Mesendoderm (in vitro differentiated cells): ENCODE data around the gene RFX3.

Source experiments
- DNase-seq: peaks from one replicate; pipeline ENCODE4 v3.0.0; 2013
- H2AK5ac ChIP-seq: 2 replicates; pipeline ENCODE4 v1.6.1; 2013; ENCODE audit warnings: low read length, inconsistent platforms
- H2BK120ac ChIP-seq: 2 replicates; pipeline ENCODE4 v1.6.1; 2013; ENCODE audit warnings: low read depth, mild to moderate bottlenecking, low read length, moderate library complexity, mixed read lengths
- H2BK15ac ChIP-seq: replicated peaks from 2 replicates; pipeline ENCODE4 v1.6.1; 2013; ENCODE audit warnings: low read depth, mild to moderate bottlenecking, moderate library complexity
- H2BK5ac ChIP-seq: 2 replicates; pipeline ENCODE4 v1.6.1; 2013; ENCODE audit warnings: low read length, inconsistent platforms
- H3K18ac ChIP-seq: 2 replicates; pipeline ENCODE4 v1.6.1; 2013; ENCODE audit warnings: mild to moderate bottlenecking, low read length, mixed read lengths
- H3K23ac ChIP-seq: one replicate; pipeline ENCODE4 v1.6.1; 2013; ENCODE audit warnings: low read length
- H3K27ac ChIP-seq: 2 replicates; pipeline ENCODE4 v1.5.1; 2013; ENCODE audit warnings: low read depth, mild to moderate bottlenecking, inconsistent platforms, low read length, moderate library complexity
- H3K27me3 ChIP-seq: 2 replicates; pipeline ENCODE4 v1.6.1; 2013; ENCODE audit warnings: low read length, control low read depth, mild to moderate bottlenecking, inconsistent platforms; ENCODE audit not compliant: insufficient read depth, poor library complexity
- H3K36me3 ChIP-seq: 2 replicates; pipeline ENCODE4 v1.6.1; 2013; ENCODE audit warnings: low read length, inconsistent platforms; ENCODE audit not compliant: control insufficient read depth, insufficient read depth
- H3K4ac ChIP-seq: one replicate; pipeline ENCODE4 v1.6.1; 2013; ENCODE audit warnings: low read depth, mild to moderate bottlenecking, low read length, moderate library complexity
- H3K4me1 ChIP-seq: 2 replicates; pipeline ENCODE4 v1.6.1; 2013; ENCODE audit warnings: low read depth, low read length, inconsistent platforms; ENCODE audit not compliant: control insufficient read depth
- H3K4me2 ChIP-seq: 2 replicates; pipeline ENCODE4 v1.6.1; 2013; ENCODE audit warnings: low read length
- H3K4me3 ChIP-seq: 2 replicates; pipeline ENCODE4 v1.5.1; 2013; ENCODE audit warnings: mild to moderate bottlenecking, low read length
- H3K56ac ChIP-seq: one replicate; pipeline ENCODE4 v1.6.1; 2013; ENCODE audit warnings: low read length
- H3K79me1 ChIP-seq: 2 replicates; pipeline ENCODE4 v1.6.1; 2013; ENCODE audit warnings: low read length, inconsistent platforms
- H3K79me2 ChIP-seq: 2 replicates; pipeline ENCODE4 v1.6.1; 2013; ENCODE audit warnings: mild to moderate bottlenecking, low read length; ENCODE audit not compliant: control insufficient read depth, insufficient read depth
- H3K9ac ChIP-seq: 2 replicates; pipeline ENCODE4 v1.6.1; 2013; ENCODE audit warnings: low read length, inconsistent platforms
- H4K5ac ChIP-seq: one replicate; pipeline ENCODE4 v1.6.1; 2013; ENCODE audit warnings: low read length
- H4K8ac ChIP-seq: one replicate; pipeline ENCODE4 v1.6.1; 2013; ENCODE audit warnings: low read depth, mild to moderate bottlenecking, control low read depth, low read length, moderate library complexity
- WGBS: extraction: QIAGEN DNeasy Blood & Tissue Kit; methylation state at CpG from one replicate; pipeline ENCODE4 v1.1.7; 2013; ENCODE audit warnings: low lambda C conversion rate, missing lambda C conversion rate; ENCODE audit not compliant: insufficient coverage; ENCODE audit errors: extremely low coverage; 5-methylcytosine and 5-hydroxymethylcytosine counted together

RFX3 gene

DNA sequence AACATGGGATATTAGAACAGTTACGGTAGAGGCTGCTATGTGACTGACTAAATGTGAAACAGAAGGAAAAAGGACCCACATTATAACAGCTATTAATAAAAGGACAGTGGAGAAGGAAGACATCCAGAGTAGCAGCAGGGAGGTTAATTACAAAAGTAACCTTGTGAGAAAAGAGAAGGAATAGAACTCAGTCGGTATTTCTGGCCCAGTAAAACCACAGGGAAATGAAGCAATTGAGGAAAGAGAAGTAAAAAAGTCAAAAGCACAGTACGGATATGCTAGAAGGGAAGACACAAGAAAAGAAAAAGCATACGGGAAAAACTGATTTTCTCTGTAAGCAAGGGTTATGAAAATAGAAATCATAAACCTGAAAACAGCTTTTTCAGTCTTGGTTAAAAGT, 164.7 kb downstream of the RFX3 start:
- H3K18ac ChIP-seq, result peak overlapping the region; percentile 92
- DNase-seq, result no peak
- no peak overlapping the region for H2AK5ac ChIP-seq
- H3K79me1 ChIP-seq, result no peaks in the 10 kb centered on the region
- no peak overlapping the region for H3K4me3 ChIP-seq
- H2BK15ac ChIP-seq, result no peak overlapping the region
- no peak overlapping the region for H3K27ac ChIP-seq
- H3K4me2 ChIP-seq, result no peak overlapping the region
- no peak overlapping the region for H3K9ac ChIP-seq
- no peaks in the 10 kb centered on the region for H3K79me2 ChIP-seq
- H3K4ac ChIP-seq, result no peak overlapping the region
- no peaks in the 10 kb centered on the region for H3K4me1 ChIP-seq
- H2BK5ac ChIP-seq, result no peak overlapping the region
- H4K8ac ChIP-seq, result no peak overlapping the region
- H3K56ac ChIP-seq, result no peak overlapping the region
- H3K27me3 ChIP-seq, result no peaks in the 10 kb centered on the region
- H3K23ac ChIP-seq, result no peak overlapping the region
- no peaks in the 10 kb centered on the region for H3K36me3 ChIP-seq
- no peak overlapping the region for H4K5ac ChIP-seq
- no CpG with 5 or more reads among the region's 4 CpGs for WGBS
- H2BK120ac ChIP-seq, result no peak overlapping the region

DNA sequence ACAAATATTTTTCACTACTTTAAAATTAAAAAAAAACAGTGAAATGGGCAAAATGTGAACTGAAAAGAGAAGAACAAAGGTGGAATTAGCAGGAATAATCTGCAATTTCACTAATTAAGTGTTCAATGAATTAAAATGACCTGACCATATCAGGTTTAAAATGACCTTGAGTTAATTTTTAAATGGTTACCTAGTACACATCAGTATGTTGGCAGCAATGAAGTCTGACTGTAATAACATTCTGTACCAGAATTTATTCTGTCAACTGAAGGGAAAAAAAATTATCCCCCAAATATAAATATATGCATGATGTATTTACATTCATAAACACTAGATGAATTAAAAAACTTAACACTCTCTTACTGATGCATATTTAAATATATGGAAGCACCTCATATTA, 165.6 kb downstream of the RFX3 start:
- no peak for DNase-seq
- Histone ChIP-seq H3K27ac (no peak overlapping the region), H3K9ac (no peak overlapping the region), H2BK15ac (no peak overlapping the region), H3K18ac (no peak overlapping the region), H3K27me3 (no peaks in the 10 kb centered on the region), H3K79me2 (no peaks in the 10 kb centered on the region), H3K4me2 (no peak overlapping the region), H4K5ac (no peak overlapping the region), H3K79me1 (no peaks in the 10 kb centered on the region), H4K8ac (no peak overlapping the region), H3K56ac (no peak overlapping the region), H3K4me3 (no peak overlapping the region), H3K4me1 (no peaks in the 10 kb centered on the region), H2BK120ac (no peak overlapping the region), H3K4ac (no peak overlapping the region), H2BK5ac (no peak overlapping the region), H3K36me3 (no peaks in the 10 kb centered on the region), H2AK5ac (no peak overlapping the region), H3K23ac (no peak overlapping the region)

DNA sequence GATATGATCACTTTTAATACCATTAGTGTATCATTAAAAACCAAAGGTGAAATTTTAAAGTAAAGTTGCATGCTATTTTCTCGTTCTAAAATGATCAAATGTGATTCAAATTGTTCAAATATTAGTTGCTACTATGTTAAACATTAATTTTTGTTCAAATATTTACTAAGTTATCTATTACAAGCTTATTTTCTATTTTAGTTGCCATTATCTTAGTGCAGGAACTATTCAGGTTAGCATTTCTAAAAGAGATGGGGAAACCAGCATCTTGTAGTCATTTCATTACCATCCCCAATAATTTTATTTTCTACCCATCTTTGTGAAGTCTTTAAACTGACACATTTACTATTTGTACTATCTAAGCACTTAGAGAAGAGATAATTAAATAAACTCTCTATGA, 166.0 kb downstream of the RFX3 start:
- Histone ChIP-seq H4K8ac (no peak overlapping the region), H3K79me1 (no peaks in the 10 kb centered on the region), H3K27me3 (no peaks in the 10 kb centered on the region), H2AK5ac (no peak overlapping the region), H4K5ac (no peak overlapping the region), H3K18ac (no peak overlapping the region), H3K56ac (no peak overlapping the region), H3K79me2 (no peaks in the 10 kb centered on the region), H3K4ac (no peak overlapping the region), H3K4me1 (no peaks in the 10 kb centered on the region), H2BK15ac (no peak overlapping the region), H3K4me2 (no peak overlapping the region), H2BK120ac (no peak overlapping the region), H3K36me3 (no peaks in the 10 kb centered on the region), H3K27ac (no peak overlapping the region), H2BK5ac (no peak overlapping the region), H3K9ac (no peak overlapping the region), H3K4me3 (no peak overlapping the region), H3K23ac (no peak overlapping the region)
- WGBS, result no CpG with 5 or more reads among the region's 1 CpG
- DNase-seq, result no peak

DNA sequence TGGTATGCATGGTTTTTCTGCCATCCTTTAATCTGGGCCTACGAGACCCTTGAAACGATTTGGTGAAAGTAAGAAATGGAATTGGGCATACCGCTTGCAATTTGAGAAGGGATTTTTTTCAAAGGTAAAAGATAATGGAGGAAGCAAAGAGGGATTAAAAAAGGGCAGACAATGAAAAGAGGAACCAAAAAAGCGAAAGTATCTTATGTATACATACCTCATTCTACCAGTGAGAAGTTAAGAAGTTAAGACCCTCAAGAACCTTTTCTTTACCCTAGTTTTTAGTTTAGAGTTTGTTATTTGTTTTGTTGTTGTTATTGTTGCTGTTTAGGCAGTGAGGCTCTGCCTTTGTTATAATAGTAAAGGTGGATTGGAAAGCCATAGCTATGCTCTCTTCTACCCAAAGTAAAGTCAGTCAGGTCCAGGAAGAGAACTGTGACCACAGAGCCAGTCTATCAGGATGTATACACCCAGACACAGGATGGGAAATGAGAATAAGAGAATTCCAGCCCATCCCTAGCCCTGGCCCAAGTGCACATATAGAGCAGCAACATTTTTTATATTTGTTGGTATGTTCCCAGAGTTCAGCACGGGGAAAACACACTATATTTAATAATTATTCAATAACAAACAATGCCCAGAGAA, 166.6 kb downstream of the RFX3 start:
- Histone ChIP-seq H3K23ac (no peak overlapping the region), H3K79me2 (no peaks in the 10 kb centered on the region), H2BK120ac (no peak overlapping the region), H4K5ac (no peak overlapping the region), H3K27ac (no peak overlapping the region), H2AK5ac (no peak overlapping the region), H3K18ac (no peak overlapping the region), H2BK5ac (no peak overlapping the region), H3K9ac (no peak overlapping the region), H3K27me3 (no peaks in the 10 kb centered on the region), H3K56ac (no peak overlapping the region), H2BK15ac (no peak overlapping the region), H3K4me1 (no peaks in the 10 kb centered on the region), H3K4me2 (no peak overlapping the region), H3K4ac (no peak overlapping the region), H4K8ac (no peak overlapping the region), H3K36me3 (no peaks in the 10 kb centered on the region), H3K4me3 (no peak overlapping the region), H3K79me1 (no peaks in the 10 kb centered on the region)
- WGBS, result no CpG with 5 or more reads among the region's 5 CpGs
- no peak for DNase-seq

DNA sequence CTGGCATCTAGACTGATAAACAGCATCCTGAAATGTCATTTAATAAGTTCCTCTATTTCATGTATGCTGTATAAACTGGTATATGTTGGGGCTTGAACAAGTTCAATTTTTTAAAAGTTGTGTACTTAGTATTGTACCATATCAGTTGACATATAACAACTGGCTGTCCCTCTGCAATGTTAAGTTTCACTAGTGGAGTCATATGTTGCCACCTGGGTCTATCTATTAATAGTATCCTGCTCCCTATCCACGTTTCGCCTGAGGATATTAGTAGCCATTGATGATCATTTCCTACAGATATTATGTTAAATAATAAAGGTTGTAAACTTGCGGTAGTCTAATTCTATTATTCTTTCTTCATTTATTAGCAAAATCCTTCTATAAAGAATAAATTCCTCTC, 177.6 kb downstream of the RFX3 start:
- Histone ChIP-seq H3K18ac (no peak overlapping the region), H2AK5ac (no peak overlapping the region), H2BK5ac (no peak overlapping the region), H3K56ac (no peak overlapping the region), H3K27ac (no peak overlapping the region), H3K79me1 (no peaks in the 10 kb centered on the region), H4K8ac (no peak overlapping the region), H3K4me1 (no peaks in the 10 kb centered on the region), H3K4me3 (no peak overlapping the region), H3K36me3 (no peaks in the 10 kb centered on the region), H3K4ac (no peak overlapping the region), H4K5ac (no peak overlapping the region), H3K27me3 (no peaks in the 10 kb centered on the region), H2BK120ac (no peak overlapping the region), H2BK15ac (no peak overlapping the region), H3K79me2 (no peaks in the 10 kb centered on the region), H3K23ac (no peak overlapping the region), H3K4me2 (no peak overlapping the region), H3K9ac (no peak overlapping the region)
- no peak for DNase-seq
- no CpG with 5 or more reads among the region's 3 CpGs for WGBS

DNA sequence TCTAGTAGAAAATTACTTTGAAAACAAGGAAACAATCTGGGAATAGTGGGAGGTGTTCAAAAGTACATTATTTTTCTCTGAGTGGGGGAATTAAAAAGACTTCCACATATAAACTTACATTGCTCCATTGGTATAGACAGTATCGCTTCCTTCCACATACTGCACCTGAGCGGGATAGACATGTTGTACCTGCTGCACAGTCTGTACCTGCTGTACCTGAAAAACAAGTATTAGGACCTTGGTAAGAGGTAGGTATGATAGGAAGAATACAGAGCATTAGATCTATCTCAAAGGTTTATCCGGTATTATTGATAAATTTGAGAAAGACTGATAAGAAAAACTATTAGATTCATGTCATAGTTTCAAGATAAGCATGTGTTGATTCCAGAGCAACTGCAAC, 179.3 kb downstream of the RFX3 start:
- no peak overlapping the region for H3K18ac ChIP-seq
- H3K79me1 ChIP-seq, result no peaks in the 10 kb centered on the region
- no CpG with 5 or more reads among the region's 3 CpGs for WGBS
- no peak overlapping the region for H4K5ac ChIP-seq
- H3K4me3 ChIP-seq, result no peak overlapping the region
- H2BK5ac ChIP-seq, result no peak overlapping the region
- H2BK15ac ChIP-seq, result no peak overlapping the region
- no peak overlapping the region for H4K8ac ChIP-seq
- H2BK120ac ChIP-seq, result no peak overlapping the region
- no peaks in the 10 kb centered on the region for H3K79me2 ChIP-seq
- H3K27me3 ChIP-seq, result no peaks in the 10 kb centered on the region
- DNase-seq, result no peak
- no peak overlapping the region for H3K9ac ChIP-seq
- no peaks in the 10 kb centered on the region for H3K36me3 ChIP-seq
- no peaks in the 10 kb centered on the region for H3K4me1 ChIP-seq
- H3K23ac ChIP-seq, result no peak overlapping the region
- H2AK5ac ChIP-seq, result no peak overlapping the region
- H3K27ac ChIP-seq, result no peak overlapping the region
- H3K56ac ChIP-seq, result no peak overlapping the region
- H3K4ac ChIP-seq, result no peak overlapping the region
- no peak overlapping the region for H3K4me2 ChIP-seq
